Naive thymus-derived CD8-positive, alpha-beta T cell (primary cell): ENCODE results near the gene CATSPERE. TPM values are rescaled to one million over a fixed set of nuclear protein-coding genes. Genes with fewer than 3 reads are reported as not detected.

Experiments used
- ATAC-seq, 2 donors: fragments of 150-1000 bp; cut with Tn5 transposase in 1 of 2; sonication (Bioruptor Pico), chemical (Tn5 transposase) in 1 of 2; 1 replicate in 1 of 2; 2 replicates in 1 of 2; pipeline ENCODE4 v1.10.0; 2021; ENCODE audit warnings: mild to moderate bottlenecking in 2 of 2, moderate library complexity in 2 of 2
- POLR2A ChIA-PET: fragments of 350-600 bp; sonication (Branson Sonifier 250); formaldehyde crosslinking; loops from one replicate; lab custom pipeline; 2021; ENCODE audit warnings: antibody characterized with exemption; lab: Charles Lee
- DNase-seq, 10 donors: peaks; one replicate each; pipeline versions ENCODE4 v3.0.0 to v3.0.0-alpha.2; 2020 to 2022
- H3K27ac Mint-ChIP-seq, 10 donors: one replicate each; pipeline ENCODE4 v1.8.0; 2020 to 2022; ENCODE audit warnings: mild to moderate bottlenecking in 10 of 10, mixed read lengths in 10 of 10, moderate library complexity in 4 of 10, inconsistent platforms in 1 of 10
- H3K27me3 Mint-ChIP-seq, 5 donors: one replicate each; pipeline ENCODE4 v1.8.0; 2021 to 2022; ENCODE audit warnings: mixed read lengths in 5 of 5
- H3K36me3 Mint-ChIP-seq, 3 donors: one replicate each; pipeline ENCODE4 v1.8.0; 2020 to 2022; ENCODE audit warnings: mixed read lengths in 3 of 3, mild to moderate bottlenecking in 2 of 3, inconsistent platforms in 1 of 3
- H3K4me1 Mint-ChIP-seq, 4 donors: one replicate each; pipeline ENCODE4 v1.8.0; 2021 to 2022; ENCODE audit warnings: mixed read lengths in 4 of 4
- H3K4me3 Mint-ChIP-seq, 10 donors: one replicate each; pipeline ENCODE4 v1.8.0; 2020 to 2022; ENCODE audit warnings: mild to moderate bottlenecking in 10 of 10, mixed read lengths in 10 of 10, moderate library complexity in 6 of 10, inconsistent platforms in 1 of 10
- H3K9me3 Mint-ChIP-seq, 9 donors: one replicate each; pipeline ENCODE4 v1.8.0; 2020 to 2022; ENCODE audit warnings: mixed read lengths in 9 of 9, mild to moderate bottlenecking in 3 of 9, inconsistent platforms in 1 of 9, moderate library complexity in 1 of 9
- polyA plus RNA-seq, 3 donors: library from polyadenylated mRNA; unstranded; fragments of 300-500 nt; fragmentation: Illumina TruSeq; gene quantifications; one replicate each; pipeline ENCODE4 v1.2.3, GENCODE V29; 2021
- total RNA-seq, 8 experiments: library from RNA in 2 of 8; stranded (reverse) in 2 of 8; gene quantifications; one replicate each; pipeline ENCODE4 v1.2.3 and lab custom pipeline; 2021 to 2026

CATSPERE gene
- total and polyA plus RNA-seq, 5 experiments from 2014 or later: 0.22 to 2.7 (median 1.2) TPM

- Mint-ChIP-seq H3K36me3 (peaks cover 0 to 2% (median 0%) of the 10 kb centered on the region in 3 donors), H3K27me3 (peaks cover 0 to 17% (median 1%) of the 10 kb centered on the region in 5 donors), H3K4me3 (no peak overlapping the region), H3K4me1 (no peaks in the 10 kb centered on the region), H3K27ac (no peak overlapping the region), H3K9me3 (no peaks in the 10 kb centered on the region)
- DNase-seq: no peak
- POLR2A ChIA-PET: no interaction called here
- ATAC-seq: no peak
Measured at GRCh38 chr1:244605835-244606370, 144.8 kb downstream of the CATSPERE start.

- H3K4me3 Mint-ChIP-seq: no peak overlapping the region
- H3K27ac Mint-ChIP-seq: no peak overlapping the region
- DNase-seq (no peak), ATAC-seq (no peak)
- no peaks in the 10 kb centered on the region for H3K27me3 Mint-ChIP-seq
- H3K4me1 Mint-ChIP-seq: peaks cover 0 to 2% (median 0%) of the 10 kb centered on the region in 4 donors
- POLR2A ChIA-PET: no interaction called here
- H3K9me3 Mint-ChIP-seq: no peaks in the 10 kb centered on the region
- H3K36me3 Mint-ChIP-seq: peaks cover 2 to 6% (median 4%) of the 10 kb centered on the region in 3 donors
Measured at GRCh38 chr1:244614113-244614836, 153.2 kb downstream of the CATSPERE start.

GRCh38 chr1:244614879-244615278, 153.8 kb downstream of the CATSPERE start:
- no peaks in the 10 kb centered on the region for H3K27me3 Mint-ChIP-seq
- peaks cover 0 to 2% (median 0%) of the 10 kb centered on the region in 4 donors for H3K4me1 Mint-ChIP-seq
- no peak for DNase-seq
- no peak overlapping the region for H3K27ac Mint-ChIP-seq
- H3K4me3 Mint-ChIP-seq: no peak overlapping the region
- no peaks in the 10 kb centered on the region for H3K9me3 Mint-ChIP-seq
- ATAC-seq: no peak
- POLR2A ChIA-PET: no interaction called here
- peaks cover 2 to 6% (median 4%) of the 10 kb centered on the region in 3 donors for H3K36me3 Mint-ChIP-seq

- no peaks in the 10 kb centered on the region for H3K27me3 Mint-ChIP-seq
- no peak overlapping the region for H3K27ac Mint-ChIP-seq
- H3K4me1 Mint-ChIP-seq: peaks cover 0 to 2% (median 0%) of the 10 kb centered on the region in 4 donors
- no peak overlapping the region for H3K4me3 Mint-ChIP-seq
- H3K36me3 Mint-ChIP-seq: peaks cover 2 to 6% (median 4%) of the 10 kb centered on the region in 3 donors
- no peaks in the 10 kb centered on the region for H3K9me3 Mint-ChIP-seq
- ATAC-seq (no peak), DNase-seq (no peak)
- POLR2A ChIA-PET: no interaction called here
Measured at GRCh38 chr1:244615301-244615700, 154.2 kb downstream of the CATSPERE start.

GRCh38 chr1:244626709-244627108, 165.6 kb downstream of the CATSPERE start:
- no peak overlapping the region for H3K4me3 Mint-ChIP-seq
- ATAC-seq (no peak), DNase-seq (no peak)
- peaks cover 0 to 4% (median 0%) of the 10 kb centered on the region in 9 donors for H3K9me3 Mint-ChIP-seq
- H3K27ac Mint-ChIP-seq: no peak overlapping the region
- POLR2A ChIA-PET: no interaction called here
- H3K36me3 Mint-ChIP-seq: peaks cover 0 to 8% (median 4%) of the 10 kb centered on the region in 3 donors
- peaks cover 0 to 6% (median 4%) of the 10 kb centered on the region in 5 donors for H3K27me3 Mint-ChIP-seq
- H3K4me1 Mint-ChIP-seq: no peaks in the 10 kb centered on the region

GRCh38 chr1:244628789-244629188, 167.7 kb downstream of the CATSPERE start:
- Mint-ChIP-seq H3K4me1 (no peaks in the 10 kb centered on the region), H3K4me3 (no peak overlapping the region), H3K9me3 (peaks cover 0 to 4% (median 0%) of the 10 kb centered on the region in 9 donors), H3K36me3 (peaks cover 0 to 8% (median 5%) of the 10 kb centered on the region in 3 donors), H3K27ac (no peak overlapping the region), H3K27me3 (peaks cover 0 to 6% (median 4%) of the 10 kb centered on the region in 5 donors)
- POLR2A ChIA-PET: no interaction called here
- DNase-seq: no peak
- no peak for ATAC-seq

- peak overlapping the region in 1 of 10 donors; percentile 63 for H3K27ac Mint-ChIP-seq
- POLR2A ChIA-PET: no interaction called here
- peaks cover 0 to 8% (median 5%) of the 10 kb centered on the region in 3 donors for H3K36me3 Mint-ChIP-seq
- H3K27me3 Mint-ChIP-seq: peaks cover 0 to 1% (median 0%) of the 10 kb centered on the region in 5 donors
- ATAC-seq (no peak), DNase-seq (no peak)
- no peak overlapping the region for H3K4me3 Mint-ChIP-seq
- peaks cover 0 to 4% (median 0%) of the 10 kb centered on the region in 9 donors for H3K9me3 Mint-ChIP-seq
- H3K4me1 Mint-ChIP-seq: no peaks in the 10 kb centered on the region
Measured at GRCh38 chr1:244633140-244633539, 172.1 kb downstream of the CATSPERE start.

GRCh38 chr1:244634546-244634945, 173.5 kb downstream of the CATSPERE start:
- no peak for ATAC-seq
- peaks cover 0 to 1% (median 0%) of the 10 kb centered on the region in 5 donors for H3K27me3 Mint-ChIP-seq
- H3K4me3 Mint-ChIP-seq: no peak overlapping the region
- H3K36me3 Mint-ChIP-seq: peaks cover 0 to 8% (median 5%) of the 10 kb centered on the region in 3 donors
- H3K4me1 Mint-ChIP-seq: no peaks in the 10 kb centered on the region
- DNase-seq: no peak
- H3K27ac Mint-ChIP-seq: no peak overlapping the region
- peaks cover 0 to 4% (median 0%) of the 10 kb centered on the region in 9 donors for H3K9me3 Mint-ChIP-seq
- POLR2A ChIA-PET: no interaction called here

- no peak overlapping the region for H3K4me3 Mint-ChIP-seq
- peaks cover 0 to 2% (median 0%) of the 10 kb centered on the region in 5 donors for H3K27me3 Mint-ChIP-seq
- DNase-seq (no peak), ATAC-seq (no peak)
- H3K9me3 Mint-ChIP-seq: no peaks in the 10 kb centered on the region
- peaks cover 0 to 1% (median 1%) of the 10 kb centered on the region in 3 donors for H3K36me3 Mint-ChIP-seq
- no peaks in the 10 kb centered on the region for H3K4me1 Mint-ChIP-seq
- POLR2A ChIA-PET: no interaction called here
- H3K27ac Mint-ChIP-seq: no peak overlapping the region
Measured at GRCh38 chr1:244636488-244637259, 175.6 kb downstream of the CATSPERE start.

- no peaks in the 10 kb centered on the region for H3K9me3 Mint-ChIP-seq
- ATAC-seq (no peak), DNase-seq (no peak)
- POLR2A ChIA-PET: no interaction called here
- H3K27ac Mint-ChIP-seq: no peak overlapping the region
- H3K4me3 Mint-ChIP-seq: no peak overlapping the region
- H3K4me1 Mint-ChIP-seq: no peaks in the 10 kb centered on the region
- H3K27me3 Mint-ChIP-seq: peaks cover 2 to 15% (median 4%) of the 10 kb centered on the region in 5 donors
- H3K36me3 Mint-ChIP-seq: no peaks in the 10 kb centered on the region
Measured at GRCh38 chr1:244639561-244639960, 178.5 kb downstream of the CATSPERE start.

- H3K9me3 Mint-ChIP-seq: no peaks in the 10 kb centered on the region
- H3K36me3 Mint-ChIP-seq: no peaks in the 10 kb centered on the region
- POLR2A ChIA-PET: no interaction called here
- H3K27me3 Mint-ChIP-seq: peaks cover 2 to 15% (median 4%) of the 10 kb centered on the region in 5 donors
- no peak for DNase-seq
- no peaks in the 10 kb centered on the region for H3K4me1 Mint-ChIP-seq
- no peak overlapping the region for H3K4me3 Mint-ChIP-seq
- ATAC-seq: no peak
- no peak overlapping the region for H3K27ac Mint-ChIP-seq
Measured at GRCh38 chr1:244640917-244641316, 179.8 kb downstream of the CATSPERE start.

- Mint-ChIP-seq H3K27ac (no peak overlapping the region), H3K9me3 (peaks cover 0 to 1% (median 0%) of the 10 kb centered on the region in 9 donors), H3K36me3 (no peaks in the 10 kb centered on the region), H3K4me3 (no peak overlapping the region), H3K4me1 (no peaks in the 10 kb centered on the region), H3K27me3 (peaks cover 2 to 15% (median 5%) of the 10 kb centered on the region in 5 donors)
- ATAC-seq: no peak
- no peak for DNase-seq
- POLR2A ChIA-PET: no interaction called here
Measured at GRCh38 chr1:244642526-244642925, 181.5 kb downstream of the CATSPERE start.

GRCh38 chr1:244642988-244643387, 181.9 kb downstream of the CATSPERE start:
- Mint-ChIP-seq H3K27ac (no peak overlapping the region), H3K4me1 (no peaks in the 10 kb centered on the region), H3K36me3 (no peaks in the 10 kb centered on the region), H3K9me3 (peaks cover 0 to 1% (median 0%) of the 10 kb centered on the region in 9 donors), H3K27me3 (peaks cover 2 to 15% (median 5%) of the 10 kb centered on the region in 5 donors), H3K4me3 (no peak overlapping the region)
- ATAC-seq (no peak), DNase-seq (no peak)
- POLR2A ChIA-PET: no interaction called here
